GM23248 (cell line): ENCODE results near the gene JUND. TPM values are rescaled to one million over a fixed set of nuclear protein-coding genes. Genes with fewer than 3 reads are reported as not detected.

Source experiments
- DNase-seq: peaks from one replicate; pipeline ENCODE4 v3.0.0-alpha.2; 2015
- H2AFZ ChIP-seq: fragments of 200-600 bp; sonication (generic); 2 replicates; pipeline ENCODE4 v1.6.1; 2016; ENCODE audit warnings: antibody characterized with exemption
- H3F3A ChIP-seq: fragments of 200-600 bp; sonication (generic); 2 replicates; pipeline ENCODE4 v1.6.1; 2016; ENCODE audit warnings: mild to moderate bottlenecking, antibody characterized with exemption, mixed run types; ENCODE audit not compliant: insufficient read depth
- H3K27ac ChIP-seq: fragments of 200-600 bp; sonication (generic); 2 replicates; pipeline ENCODE4 v1.5.1; 2016; ENCODE audit warnings: mild to moderate bottlenecking
- H3K27me3 ChIP-seq: fragments of 200-600 bp; sonication (generic); replicated peaks from 2 replicates; pipeline ENCODE4 v1.6.1; 2016; ENCODE audit warnings: mild to moderate bottlenecking; ENCODE audit not compliant: insufficient read depth
- H3K36me3 ChIP-seq: fragments of 200-600 bp; sonication (generic); 2 replicates; pipeline ENCODE4 v1.6.1; 2016; ENCODE audit warnings: low read depth, mild to moderate bottlenecking
- H3K4me1 ChIP-seq: fragments of 200-600 bp; sonication (generic); 2 replicates; pipeline ENCODE4 v1.6.1; 2016; ENCODE audit warnings: mild to moderate bottlenecking; ENCODE audit not compliant: insufficient read depth
- H3K4me2 ChIP-seq: fragments of 200-600 bp; sonication (generic); one replicate; pipeline ENCODE4 v1.6.1; 2016; ENCODE audit warnings: mild to moderate bottlenecking; ENCODE audit not compliant: unreplicated experiment
- H3K4me3 ChIP-seq: fragments of 200-600 bp; sonication (generic); 2 replicates; pipeline ENCODE4 v1.5.1; 2016; ENCODE audit warnings: mild to moderate bottlenecking
- H3K79me2 ChIP-seq: fragments of 200-600 bp; sonication (generic); 2 replicates; pipeline ENCODE4 v1.6.1; 2016; ENCODE audit warnings: mild to moderate bottlenecking; ENCODE audit not compliant: insufficient read depth
- H3K9ac ChIP-seq: fragments of 200-600 bp; sonication (generic); 2 replicates; pipeline ENCODE4 v1.6.1; 2016; ENCODE audit warnings: mild to moderate bottlenecking
- H3K9me2 ChIP-seq: fragments of 200-600 bp; sonication (generic); 2 replicates; pipeline ENCODE4 v1.6.1; 2016; ENCODE audit warnings: mixed run types, mild to moderate bottlenecking, moderate library complexity; ENCODE audit not compliant: insufficient read depth
- H3K9me3 ChIP-seq: fragments of 200-600 bp; sonication (generic); one replicate; pipeline ENCODE4 v1.6.1; 2017; ENCODE audit warnings: low read depth
- H4K20me1 ChIP-seq: fragments of 200-600 bp; sonication (generic); 2 replicates; pipeline ENCODE4 v1.6.0; 2016; ENCODE audit not compliant: insufficient read depth
- EZH2 ChIP-seq: fragments of 200-600 bp; sonication (generic); IDR thresholded peaks from 2 replicates; pipeline ENCODE4 v1.6.1; 2018; ENCODE audit warnings: antibody characterized with exemption, mild to moderate bottlenecking; ENCODE audit not compliant: insufficient read depth, poor library complexity, severe bottlenecking
- EZH2phosphoT487 ChIP-seq: fragments of 200-600 bp; sonication (generic); IDR thresholded peaks from 2 replicates; pipeline ENCODE4 v1.6.1; 2018; ENCODE audit warnings: antibody characterized with exemption, moderate library complexity, mild to moderate bottlenecking, low read depth; ENCODE audit not compliant: insufficient read depth
- WGBS, 2 experiments: methylation state at CpG; one replicate each; pipeline ENCODE4 v1.1.6; 2015 to 2017; ENCODE audit warnings: low lambda C conversion rate in 2 of 2, low coverage in 1 of 2; ENCODE audit errors: missing lambda C conversion rate in 2 of 2; 5-methylcytosine and 5-hydroxymethylcytosine counted together
- in situ Hi-C: fragments of 300-500 bp; cut with MboI; formaldehyde crosslinking; loops from 2 replicates; pipeline ENCODE4 v1.15.0; 2020
- polyA plus RNA-seq: library from polyadenylated mRNA; unstranded; fragments of >200 nt; fragmentation: Nextera tagmentation; extraction: Ambion mirVana; gene quantifications from 2 replicates; pipeline ENCODE4 v1.2.1, GENCODE V29; 2016
- total RNA-seq: library from RNA; depleted of rRNA; stranded (reverse); fragments of >200 nt; shearing (Covaris generic); gene quantifications from 2 replicates; pipeline ENCODE4 v1.2.3, GENCODE V29; 2014

Gene JUND
- total and polyA plus RNA-seq, 2 experiments from 2014 or later: 15.3 to 172 TPM

GRCh38 chr19:18239303-18239702 lies 42.1 kb downstream of the JUND start:
- peak; percentile 56 for DNase-seq

GRCh38 chr19:18234194-18234593 lies 47.2 kb downstream of the JUND start:
- no peak overlapping the region for H3K9ac ChIP-seq
- H3K4me2 ChIP-seq: no peak overlapping the region
- H2AFZ ChIP-seq: no peak overlapping the region
- peaks cover 12% of the 10 kb centered on the region for H3K27me3 ChIP-seq
- DNase-seq: no peak
- H3K9me2 ChIP-seq: no peaks in the 10 kb centered on the region
- WGBS, 2 experiments: 18 to 22% methylated on average over 6 of the region's 6 CpGs
- in situ Hi-C loops: no loop called here
- H3K27ac ChIP-seq: no peak overlapping the region
- H3K4me1 ChIP-seq: no peaks in the 10 kb centered on the region
- H3K79me2 ChIP-seq: no peaks in the 10 kb centered on the region
- no peaks in the 10 kb centered on the region for H3K36me3 ChIP-seq
- H4K20me1 ChIP-seq: no peaks in the 10 kb centered on the region
- H3K4me3 ChIP-seq: no peak overlapping the region
- no peaks in the 10 kb centered on the region for H3F3A ChIP-seq
- no peaks in the 10 kb centered on the region for H3K9me3 ChIP-seq
- TF ChIP-seq EZH2phosphoT487 (no peak), EZH2 (no peak)

More at GRCh38 chr19:18239303-18239702, 42.1 kb downstream of the JUND start:
- Histone ChIP-seq H3F3A (no peaks in the 10 kb centered on the region), H4K20me1 (no peaks in the 10 kb centered on the region), H3K79me2 (no peaks in the 10 kb centered on the region), H3K4me3 (no peak overlapping the region), H3K9me2 (no peaks in the 10 kb centered on the region), H3K27me3 (no peaks in the 10 kb centered on the region), H2AFZ (no peak overlapping the region), H3K9ac (no peak overlapping the region), H3K4me1 (no peaks in the 10 kb centered on the region), H3K9me3 (no peaks in the 10 kb centered on the region), H3K27ac (no peak overlapping the region), H3K36me3 (no peaks in the 10 kb centered on the region), H3K4me2 (no peak overlapping the region)
- TF ChIP-seq EZH2: no peak
- 22 to 31% methylated on average over 12 of the region's 12 CpGs for WGBS, 2 experiments
- in situ Hi-C loops: no loop called here

- H3K4me2 ChIP-seq: no peak overlapping the region
- H3K9me2 ChIP-seq: no peaks in the 10 kb centered on the region
- no peaks in the 10 kb centered on the region for H3K9me3 ChIP-seq
- no peak overlapping the region for H3K27ac ChIP-seq
- in situ Hi-C loops: no loop called here
- H3K36me3 ChIP-seq: no peaks in the 10 kb centered on the region
- H3K4me1 ChIP-seq: no peaks in the 10 kb centered on the region
- no peak overlapping the region for H3K4me3 ChIP-seq
- H3K27me3 ChIP-seq: peaks cover 12% of the 10 kb centered on the region
- no peak overlapping the region for H2AFZ ChIP-seq
- H3K79me2 ChIP-seq: no peaks in the 10 kb centered on the region
- WGBS, 2 experiments: 24 to 25% methylated on average over 36 to 37 of the region's 37 CpGs
- no peak overlapping the region for H3K9ac ChIP-seq
- peak; percentile 68 for DNase-seq
- H3F3A ChIP-seq: no peaks in the 10 kb centered on the region
- H4K20me1 ChIP-seq: no peaks in the 10 kb centered on the region
- no peak for TF ChIP-seq EZH2
- no peak for TF ChIP-seq EZH2phosphoT487
These were observed 48.1 kb downstream of the JUND start for GRCh38 chr19:18233224-18233825.

- TF ChIP-seq EZH2phosphoT487 (no peak), EZH2 (no peak)
- H3K27ac ChIP-seq: no peak overlapping the region
- H3K9ac ChIP-seq: no peak overlapping the region
- H3K4me3 ChIP-seq: no peak overlapping the region
- H2AFZ ChIP-seq: no peak overlapping the region
- no peak overlapping the region for H3K4me2 ChIP-seq
- peak; percentile 38 for DNase-seq
- no peaks in the 10 kb centered on the region for H3K9me2 ChIP-seq
- no peaks in the 10 kb centered on the region for H3K9me3 ChIP-seq
- H3K36me3 ChIP-seq: no peaks in the 10 kb centered on the region
- no peaks in the 10 kb centered on the region for H3K4me1 ChIP-seq
- no peaks in the 10 kb centered on the region for H4K20me1 ChIP-seq
- no peaks in the 10 kb centered on the region for H3F3A ChIP-seq
- peaks cover 12% of the 10 kb centered on the region for H3K27me3 ChIP-seq
- in situ Hi-C loops: no loop called here
- H3K79me2 ChIP-seq: no peaks in the 10 kb centered on the region
- WGBS, 2 experiments: 2% methylated on average over 39 to 46 of the region's 46 CpGs
These were observed 48.7 kb downstream of the JUND start for GRCh38 chr19:18232540-18233223.
